Right ventricle myocardium superior (tissue), 1 donor: ENCODE results near the gene BABAM2. TPM values are rescaled to one million over a fixed set of nuclear protein-coding genes. Genes with fewer than 3 reads are reported as not detected.

Source experiments
- ATAC-seq: fragments of 200-7000 bp; cut with Tn5 transposase; one replicate; pipeline ENCODE4 v1.9.1; 2020; ENCODE audit warnings: mild to moderate bottlenecking; ENCODE audit not compliant: poor library complexity
- DNase-seq: peaks from one replicate; pipeline ENCODE4 v3.0.0-alpha.2; 2020
- intact Hi-C: fragments of 100-400 bp; cut with DNase I; formaldehyde crosslinking; loops from one replicate; pipeline ENCODE4 v1.11.2; 2022
- total RNA-seq: library from RNA; stranded (reverse); fragmentation: NEBNext Ultra II Directional; extraction: Animal tissue kit (Norgen Biotek cat#: 25700); gene quantifications from one replicate; pipeline ENCODE4 v1.2.1, GENCODE V29; 2021
- donor health status: DM: no; HTN: yes; CAD: no; lungs with severe emphysema.

Gene BABAM2
- total RNA-seq, 1 donor from 2014 or later: 51.3 TPM

DNA sequence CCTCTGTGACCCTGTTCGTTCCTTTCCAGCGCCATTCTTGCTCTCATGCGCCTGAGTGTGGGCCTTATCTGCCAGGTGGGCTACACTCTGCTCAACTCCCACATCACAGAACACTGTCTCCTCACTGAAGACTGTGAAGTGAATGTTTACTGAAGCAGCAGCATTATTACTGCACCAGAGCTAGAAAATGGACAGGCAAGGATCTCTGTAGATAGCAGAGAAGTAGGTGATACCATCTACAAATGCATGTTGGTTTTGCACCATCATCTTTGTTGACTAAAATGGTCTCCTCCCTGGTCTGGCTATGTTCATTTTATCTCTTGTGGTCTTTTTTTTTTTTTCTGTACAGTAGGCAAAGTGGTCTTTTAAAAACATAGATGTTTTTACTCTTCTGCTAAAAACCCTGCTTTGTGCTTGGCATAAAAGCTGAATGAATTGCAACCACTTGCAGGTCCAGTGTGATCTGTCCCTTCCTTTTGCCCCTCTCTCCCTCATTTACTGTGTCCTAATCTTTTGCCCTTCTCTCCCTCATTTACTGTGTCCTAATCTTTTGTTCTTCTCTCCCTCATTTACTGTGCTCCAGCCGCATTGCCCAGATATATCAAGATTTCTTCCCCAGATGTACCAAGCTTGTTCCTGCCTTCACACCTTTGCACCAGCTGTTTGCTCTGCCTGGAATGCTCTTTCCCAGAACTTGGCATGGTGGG lies 35.4 kb downstream of the BABAM2 start:
- ATAC-seq (no peak), DNase-seq (no peak)
- intact Hi-C loops: no loop called here

DNA sequence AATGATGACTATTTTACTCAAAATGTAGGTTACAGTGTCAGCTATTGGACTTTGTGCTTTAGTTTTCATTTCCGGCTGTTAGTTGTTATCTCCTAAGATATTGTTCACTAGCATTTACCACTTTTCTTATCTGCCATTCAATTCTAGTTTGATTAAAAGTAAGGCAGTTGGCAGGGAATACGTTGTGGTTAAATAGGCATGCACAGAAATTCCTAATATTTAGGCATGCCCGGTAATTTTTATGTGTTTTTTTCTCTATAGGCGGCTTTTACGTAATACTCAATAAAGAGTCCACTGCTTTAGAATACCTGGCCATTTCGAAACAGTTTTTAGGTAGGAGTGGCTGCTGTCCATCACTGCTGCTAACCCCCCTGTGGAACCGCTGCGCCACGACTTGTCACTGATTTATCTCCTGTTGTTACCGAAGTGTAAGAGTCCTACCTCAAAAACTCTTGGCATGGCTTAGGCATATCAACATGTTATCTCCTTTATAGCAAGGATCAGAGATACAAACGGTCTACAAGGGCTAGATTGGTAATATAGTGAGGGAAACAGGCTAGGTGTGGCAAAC lies 39.5 kb downstream of the BABAM2 start:
- ATAC-seq (no peak), DNase-seq (no peak)
- intact Hi-C loops: no loop called here

DNA sequence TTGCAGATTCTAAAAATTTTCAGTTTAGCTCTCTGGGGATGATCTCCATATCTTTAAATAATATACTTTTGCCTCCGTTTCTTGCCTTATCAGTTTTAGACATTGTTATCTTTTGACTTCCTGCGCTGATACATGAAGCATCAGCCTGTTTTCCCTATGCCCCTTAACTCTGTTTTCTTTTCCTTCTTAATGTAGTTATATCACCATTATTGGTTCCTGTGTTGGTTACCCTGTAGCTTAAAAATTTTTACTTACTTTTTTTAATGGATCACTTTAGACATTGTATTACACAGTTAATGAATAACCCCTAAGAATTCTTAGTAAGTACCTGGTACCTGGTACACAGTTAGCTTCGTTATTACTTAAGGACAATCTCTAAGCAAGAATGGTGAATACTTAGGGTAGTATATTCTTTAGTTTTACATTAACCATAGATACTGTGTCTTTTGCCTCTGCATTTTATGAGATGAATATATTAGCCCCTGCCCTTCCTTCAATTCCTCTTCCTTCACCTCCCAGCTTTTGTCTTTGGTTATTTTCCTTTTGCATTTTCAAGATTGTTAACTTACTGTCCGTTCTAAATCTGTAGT lies 40.9 kb downstream of the BABAM2 start:
- DNase-seq (no peak), ATAC-seq (no peak)
- intact Hi-C loops: no loop called here

- no peak for ATAC-seq
- intact Hi-C loops: no loop called here
Measured at GRCh38 chr2:27932396-27932795, 41.9 kb downstream of the BABAM2 start.

DNA sequence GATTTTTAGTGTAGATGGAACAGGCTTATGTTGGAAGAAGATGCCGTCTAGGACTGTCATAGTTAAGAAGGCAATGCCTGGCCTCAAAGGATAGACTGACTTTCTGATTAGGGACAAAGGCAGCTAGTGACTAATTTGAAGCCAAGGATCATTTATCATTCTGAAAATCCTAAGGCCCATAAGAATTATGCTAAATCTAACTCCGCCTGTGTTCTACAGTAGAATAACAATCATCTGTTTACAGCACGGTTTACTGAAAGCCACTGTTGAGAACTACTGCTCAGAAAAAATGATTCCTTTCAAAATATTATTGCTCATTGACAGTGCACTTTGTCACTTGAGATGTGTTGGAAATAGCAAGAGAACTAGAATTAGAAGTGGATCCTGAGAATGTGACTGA lies 44.5 kb downstream of the BABAM2 start:
- DNase-seq: no peak
- intact Hi-C loops: no loop called here
- ATAC-seq: no peak

More at GRCh38 chr2:27932396-27932795, 41.9 kb downstream of the BABAM2 start:
- DNase-seq: no peak

DNA sequence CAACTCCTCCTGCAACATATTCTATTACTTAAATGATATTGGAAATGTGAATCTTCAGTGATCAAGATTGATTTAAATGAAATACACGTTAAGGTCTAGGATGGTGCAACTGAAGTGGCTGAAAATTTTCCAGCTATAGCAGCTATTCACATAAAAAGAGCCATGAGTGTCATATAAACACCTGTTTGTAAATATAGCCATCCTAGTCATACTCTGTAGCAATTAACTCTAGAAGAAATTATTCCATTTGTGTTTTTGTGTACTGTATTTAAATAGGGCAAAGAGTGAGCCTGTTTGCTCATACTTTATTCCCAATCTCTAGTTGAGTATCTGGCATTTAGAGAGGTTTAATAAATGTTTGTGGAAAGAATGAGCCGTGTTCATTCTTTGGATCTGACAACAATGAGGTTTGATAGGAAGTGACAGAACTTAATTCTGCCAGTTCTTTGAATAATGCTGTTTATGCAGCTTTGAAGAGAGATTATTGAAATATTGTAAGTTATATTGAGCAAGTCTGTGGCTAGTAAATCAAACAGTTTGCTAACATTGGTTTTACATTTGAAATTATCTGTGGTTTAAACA lies 49.7 kb downstream of the BABAM2 start:
- DNase-seq (no peak), ATAC-seq (no peak)
- intact Hi-C loops: no loop called here

DNA sequence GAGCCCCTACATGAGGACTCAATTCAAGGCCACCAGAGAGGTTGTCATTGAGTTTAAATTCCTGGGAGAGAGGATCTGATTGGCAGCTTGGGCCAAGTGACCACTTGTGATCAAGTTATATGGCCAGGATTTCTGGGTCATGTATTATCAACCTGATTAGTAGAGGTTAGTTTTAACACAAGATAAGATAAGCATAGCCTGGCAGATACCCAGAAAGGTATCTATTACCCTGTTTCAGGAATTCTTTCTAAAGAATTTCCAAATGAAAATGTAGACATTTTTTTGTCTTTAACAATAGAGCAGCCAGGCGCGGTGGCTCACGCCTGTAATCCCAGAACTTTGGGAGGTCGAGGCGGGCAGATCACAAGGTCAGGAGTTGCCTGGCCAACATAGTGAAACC lies 50.5 kb downstream of the BABAM2 start:
- ATAC-seq (no peak), DNase-seq (no peak)
- intact Hi-C loops: no loop called here

DNA sequence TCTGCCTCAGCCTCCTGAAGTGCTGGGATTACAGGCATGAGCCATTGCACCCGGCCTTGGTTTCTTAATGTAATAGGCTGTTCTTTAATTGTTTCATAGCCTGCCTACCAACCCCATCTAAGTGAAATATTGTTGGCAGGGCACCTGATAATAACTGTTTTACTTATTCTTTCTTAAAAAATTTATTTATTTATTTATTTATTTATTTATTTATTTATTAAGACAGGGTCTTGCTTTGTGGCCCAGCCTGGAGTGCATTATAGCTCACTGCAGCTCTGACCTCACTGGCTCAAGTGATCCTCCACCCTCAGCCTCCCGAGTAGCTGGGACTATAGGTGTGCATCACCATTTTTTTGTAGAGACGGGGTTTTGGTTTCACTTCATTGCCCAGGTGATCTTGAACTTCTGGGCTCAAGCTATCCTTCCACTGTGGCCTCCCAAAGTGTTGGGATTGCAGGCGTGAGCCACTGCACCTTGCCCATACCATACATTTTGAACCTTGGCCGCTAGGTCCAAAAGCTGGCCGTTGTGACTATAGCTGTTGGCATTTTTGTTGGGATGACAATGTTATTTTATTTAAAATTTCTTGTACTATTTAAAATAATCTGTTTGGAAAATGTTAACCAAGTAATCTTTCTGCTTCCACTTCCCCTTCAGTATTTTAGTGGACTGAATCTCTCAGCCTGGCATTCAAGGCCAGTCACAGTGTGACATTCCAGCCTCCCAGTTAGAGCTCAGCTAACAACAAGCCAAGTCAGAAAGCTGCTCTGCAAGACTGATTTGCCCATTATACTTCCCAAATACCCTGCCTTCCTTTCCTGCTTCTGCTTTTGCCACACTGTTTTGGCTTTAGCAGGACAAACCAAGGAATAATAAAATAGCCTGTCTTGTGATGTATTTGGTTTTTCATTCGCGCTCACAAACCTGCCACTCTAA lies 52.4 kb downstream of the BABAM2 start:
- no peak for DNase-seq
- ATAC-seq: no peak
- intact Hi-C loops: no loop called here

- intact Hi-C loops: no loop called here
- DNase-seq (no peak), ATAC-seq (no peak)
Measured at GRCh38 chr2:27946530-27947060, 56.1 kb downstream of the BABAM2 start.

GRCh38 chr2:27952070-27952469 lies 61.5 kb downstream of the BABAM2 start:
- no peak for DNase-seq
- no peak for ATAC-seq
- intact Hi-C loops: no loop called here

GRCh38 chr2:27953077-27953476 lies 62.5 kb downstream of the BABAM2 start:
- no peak for DNase-seq
- intact Hi-C loops: no loop called here

DNA sequence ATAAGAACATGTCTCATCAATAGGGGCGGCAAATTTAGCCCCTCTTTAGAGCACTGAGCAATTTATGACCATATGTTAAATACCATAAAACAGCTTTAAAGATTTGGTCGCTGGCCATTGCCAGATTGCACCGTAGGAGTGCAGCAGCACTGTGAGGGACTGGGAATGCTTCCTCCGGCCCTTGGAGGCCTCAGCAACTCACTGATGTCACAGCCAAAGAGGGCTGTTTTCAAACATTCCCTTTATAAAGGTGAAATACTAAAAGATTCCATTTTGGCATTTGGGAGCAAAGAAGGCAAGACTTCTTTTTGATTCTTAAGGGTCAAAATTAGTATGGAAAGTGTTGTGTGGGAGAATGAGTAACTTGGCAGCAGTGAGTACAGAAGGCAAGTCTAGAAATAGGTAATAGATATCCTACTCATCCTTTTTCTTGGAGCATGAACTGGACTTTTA lies 63.7 kb downstream of the BABAM2 start:
- ATAC-seq: peak; percentile 37
- DNase-seq: no peak
- intact Hi-C loops: no loop called here

More at GRCh38 chr2:27953077-27953476, 62.5 kb downstream of the BABAM2 start:
- no peak for ATAC-seq

- intact Hi-C loops: no loop called here
- ATAC-seq (peak; percentile 83), DNase-seq (peak; percentile 38)
Measured at GRCh38 chr2:27954771-27955383, 64.3 kb downstream of the BABAM2 start.

GRCh38 chr2:27955384-27956161 lies 65.0 kb downstream of the BABAM2 start:
- ATAC-seq: no peak
- DNase-seq: no peak
- intact Hi-C loops: no loop called here

- ATAC-seq (no peak), DNase-seq (no peak)
- intact Hi-C loops: no loop called here
Measured at GRCh38 chr2:27956888-27957287, 66.4 kb downstream of the BABAM2 start.

DNA sequence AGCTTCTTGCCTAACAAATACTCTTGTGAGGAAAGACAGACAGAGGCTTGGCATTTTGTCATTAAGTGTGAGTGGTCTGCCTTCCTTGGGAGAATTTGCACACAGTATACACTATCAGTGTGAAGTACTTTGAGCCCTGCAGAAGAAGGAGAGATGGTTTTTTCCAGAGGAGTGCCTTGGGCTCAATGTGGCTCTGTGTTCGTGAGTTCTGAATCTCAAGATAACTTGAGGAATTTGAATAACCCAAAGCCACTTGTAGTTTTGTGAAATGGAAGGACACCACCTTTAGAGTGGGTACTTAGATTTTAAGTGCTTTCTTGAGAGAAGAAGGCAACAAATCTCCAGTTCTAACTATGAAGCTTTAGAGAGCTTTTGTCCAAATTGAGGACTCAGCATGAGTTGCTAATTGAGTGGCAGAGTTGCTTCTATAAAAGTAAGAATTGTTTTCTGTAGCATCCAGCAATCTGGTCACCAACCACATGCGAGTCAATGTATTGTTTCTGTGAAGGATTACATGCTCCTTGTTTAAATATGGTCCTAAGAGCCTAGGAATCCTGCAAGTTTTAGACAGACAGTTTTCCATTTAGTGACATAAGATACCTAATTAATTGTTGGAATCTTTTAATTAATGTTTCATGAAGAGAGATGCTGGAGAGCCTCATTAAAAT lies 68.3 kb downstream of the BABAM2 start:
- ATAC-seq: no peak
- intact Hi-C loops: no loop called here
- DNase-seq: no peak

DNA sequence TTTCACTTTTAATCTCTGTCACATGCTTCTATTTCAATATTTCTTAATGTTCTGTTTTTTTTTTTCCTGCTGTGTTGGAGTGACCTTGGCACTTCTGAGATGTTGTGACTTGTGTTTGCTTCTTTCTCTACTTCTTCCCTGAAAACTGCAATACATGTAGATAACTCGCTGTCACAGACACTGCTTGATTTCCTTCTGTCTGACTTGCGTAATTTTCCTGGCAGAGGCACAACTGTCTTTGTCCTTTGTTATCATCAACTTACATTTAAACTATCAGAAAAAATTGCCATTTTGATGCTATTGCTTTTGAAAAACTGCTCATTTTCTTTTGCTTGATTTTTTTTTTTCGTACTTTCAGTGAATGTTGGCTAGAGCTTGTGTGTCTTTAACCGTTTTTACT lies 69.0 kb downstream of the BABAM2 start:
- no peak for DNase-seq
- ATAC-seq: peak; percentile 57
- intact Hi-C loops: no loop called here
